ENCODE data around the gene COX14.

DNA sequence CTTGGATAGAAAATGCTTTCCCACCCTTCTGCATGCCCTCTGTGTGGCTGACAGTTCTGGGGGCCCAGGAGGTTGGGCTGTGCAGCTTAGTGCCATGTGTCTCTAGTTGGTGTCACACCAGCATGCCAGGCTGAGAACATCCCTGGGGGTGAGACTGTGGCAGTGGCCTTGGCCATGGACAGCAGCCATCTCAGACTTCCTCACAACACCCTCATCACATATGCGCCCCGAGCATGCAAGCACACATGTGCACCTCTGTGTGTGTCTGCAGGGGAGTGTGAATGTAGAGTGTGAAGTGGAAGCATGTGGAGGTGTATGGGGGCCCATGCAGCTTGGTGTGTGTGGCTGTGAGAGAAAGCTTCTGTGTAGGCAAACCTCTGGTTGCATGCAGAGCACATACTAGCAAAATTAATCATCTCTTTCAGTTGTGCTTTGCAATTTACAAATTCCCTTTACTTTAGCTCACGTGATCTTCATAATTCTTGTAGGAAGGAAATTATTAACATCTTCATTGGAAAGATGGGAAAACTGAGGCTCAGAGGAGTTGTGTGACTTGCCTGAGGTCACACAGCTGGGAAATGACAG, 46.2 kb upstream of the COX14 start:
- TF ChIP-seq ARNT (IDR thresholded peaks at IDR 0.05) = no peak
- no peak for TF ChIP-seq FOXK2 (IDR thresholded peaks at IDR 0.05)
- TF ChIP-seq, protein P1, sequence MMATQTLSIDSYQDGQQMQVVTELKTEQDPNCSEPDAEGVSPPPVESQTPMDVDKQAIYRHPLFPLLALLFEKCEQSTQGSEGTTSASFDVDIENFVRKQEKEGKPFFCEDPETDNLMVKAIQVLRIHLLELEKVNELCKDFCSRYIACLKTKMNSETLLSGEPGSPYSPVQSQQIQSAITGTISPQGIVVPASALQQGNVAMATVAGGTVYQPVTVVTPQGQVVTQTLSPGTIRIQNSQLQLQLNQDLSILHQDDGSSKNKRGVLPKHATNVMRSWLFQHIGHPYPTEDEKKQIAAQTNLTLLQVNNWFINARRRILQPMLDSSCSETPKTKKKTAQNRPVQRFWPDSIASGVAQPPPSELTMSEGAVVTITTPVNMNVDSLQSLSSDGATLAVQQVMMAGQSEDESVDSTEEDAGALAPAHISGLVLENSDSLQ (IDR thresholded peaks at IDR 0.05) = no peak
